NCI-H1694 treated with DMSO at 0.1 percent for 48 hours (cell line): ENCODE data around the gene AOAH.

Source experiments
- DNase-seq: peaks from one replicate; lab custom pipeline; 2025; lab: John Stamatoyannopoulos, UW

Gene AOAH

GRCh38 chr7:36723951-36724664, at the start of gene AOAH:
Gene AOAH (minus strand): TSS chr7:36724494. CDS start chr7:36724148, 346 bp downstream.
- DNase-seq: no peak

- no peak for DNase-seq
These were observed 42.2 kb upstream of the AOAH start for GRCh38 chr7:36766451-36766850.

GRCh38 chr7:36765605-36766004, 41.3 kb upstream of the AOAH start:
- DNase-seq: no peak

- no peak for DNase-seq
These were observed 40.6 kb upstream of the AOAH start for GRCh38 chr7:36764929-36765328.

- no peak for DNase-seq
These were observed 39.0 kb upstream of the AOAH start for GRCh38 chr7:36763132-36763816.

- DNase-seq: no peak
These were observed 38.1 kb upstream of the AOAH start for GRCh38 chr7:36762394-36762793.

GRCh38 chr7:36761835-36762234, 37.5 kb upstream of the AOAH start:
- DNase-seq: no peak

GRCh38 chr7:36760856-36761762, 36.8 kb upstream of the AOAH start:
- no peak for DNase-seq

GRCh38 chr7:36758879-36759278, 34.6 kb upstream of the AOAH start:
- no peak for DNase-seq

GRCh38 chr7:36755484-36755883, 31.2 kb upstream of the AOAH start:
- DNase-seq: no peak

- DNase-seq: no peak
These were observed 27.9 kb upstream of the AOAH start for GRCh38 chr7:36752026-36752711.

GRCh38 chr7:36750451-36750850, 26.2 kb upstream of the AOAH start:
- no peak for DNase-seq

- no peak for DNase-seq
These were observed 25.1 kb upstream of the AOAH start for GRCh38 chr7:36749282-36749960.

- DNase-seq: no peak
These were observed 23.8 kb upstream of the AOAH start for GRCh38 chr7:36748017-36748487.

- no peak for DNase-seq
These were observed 23.2 kb upstream of the AOAH start for GRCh38 chr7:36747280-36748016.

GRCh38 chr7:36746347-36746746, 22.1 kb upstream of the AOAH start:
- no peak for DNase-seq

GRCh38 chr7:36742911-36743775, 18.8 kb upstream of the AOAH start:
- DNase-seq: no peak

GRCh38 chr7:36741866-36742265, 17.6 kb upstream of the AOAH start:
- no peak for DNase-seq

- DNase-seq: no peak
These were observed 15.1 kb upstream of the AOAH start for GRCh38 chr7:36739351-36739750.

- DNase-seq: no peak
These were observed 12.6 kb upstream of the AOAH start for GRCh38 chr7:36736899-36737211.
